Ovary (tissue), 9 donors: Measurements from ENCODE around the gene NEUROG1. TPM values are rescaled to one million over a fixed set of nuclear protein-coding genes. Genes with fewer than 3 reads are reported as not detected.

Source experiments
- DNase-seq, 5 donors: peaks; one replicate each; pipeline ENCODE4 v3.0.0-alpha.2; 2019 to 2020
- H3K27ac ChIP-seq, 2 donors: fragments of 200-600 bp; one replicate each; pipeline versions ENCODE4 v1.5.1 to v1.8.0; 2019 to 2022
- H3K27me3 ChIP-seq: fragments of 200-600 bp; one replicate; pipeline ENCODE4 v1.8.0; 2022
- H3K36me3 ChIP-seq: fragments of 200-600 bp; sonication (generic); one replicate; pipeline ENCODE4 v1.5.1; 2019
- H3K4me1 ChIP-seq: one replicate; pipeline ENCODE4 v1.8.1; 2013; ENCODE audit warnings: mild to moderate bottlenecking, moderate library complexity; ENCODE audit not compliant: insufficient read depth
- H3K4me3 ChIP-seq: fragments of 200-600 bp; sonication (generic); one replicate; pipeline ENCODE4 v1.5.1; 2017
- H3K9me3 ChIP-seq, 2 donors: fragments of 200-600 bp in 1 of 2; sonication (generic) in 1 of 2; one replicate each; pipeline versions ENCODE4 v1.5.1 to v1.8.1; 2013 to 2019; ENCODE audit warnings: mild to moderate bottlenecking in 1 of 2, moderate library complexity in 1 of 2
- EP300 ChIP-seq: sonication (generic); formaldehyde crosslinking; IDR thresholded peaks from one replicate; pipeline ENCODE4 v1.6.1; 2017; ENCODE audit warnings: antibody characterized with exemption
- POLR2A ChIP-seq: fragments of 450-650 bp; IDR thresholded peaks from one replicate; pipeline ENCODE4 v1.6.1; 2017; ENCODE audit warnings: antibody characterized with exemption, mild to moderate bottlenecking, moderate library complexity
- WGBS, 3 donors: extraction: QIAGEN DNeasy Blood & Tissue Kit in 1 of 3; methylation state at CpG; one replicate each; pipeline versions ENCODE4 v1.1.5 to v1.1.7; 2013 to 2017; 5-methylcytosine and 5-hydroxymethylcytosine counted together
- intact Hi-C, 4 donors: fragments of 100-400 bp; cut with DNase I; formaldehyde crosslinking; loops; one replicate each; pipeline versions ENCODE4 v1.11.0 to v1.15.1; 2022 to 2023
- polyA plus RNA-seq, 2 donors: library from polyadenylated mRNA; stranded (reverse); fragments of 200-250 nt in 1 of 2; fragments of 350-450 nt in 1 of 2; fragmentation: Illumina TruSeq in 1 of 2; extraction: RNeasy Lipid Tissue Mini Kit (QIAGEN cat#74804) in 1 of 2; gene quantifications; one replicate each; pipeline ENCODE4 v1.2.3, GENCODE V29; 2013 to 2014
- total RNA-seq, 7 donors: library from RNA; depleted of rRNA in 2 of 7; stranded (reverse); fragments of >200 nt in 2 of 7; fragmentation: NEBNext Ultra II Directional in 3 of 7; extraction: Animal tissue kit (Norgen Biotek cat#: 25700) in 3 of 7; gene quantifications; one replicate each; pipeline versions ENCODE4 v1.1.0 to v1.2.4, GENCODE V29; 2016 to 2023
- TF ChIP-seq, protein P1 (sequence below), 3 donors: fragments of 450-650 bp in 2 of 3; fragments of 200-600 bp in 1 of 3; IDR thresholded peaks; one replicate each; pipeline versions ENCODE4 v1.5.1 to v1.8.0; 2016 to 2022; ENCODE audit warnings: antibody characterized with exemption in 3 of 3, mild to moderate bottlenecking in 1 of 3
- donor health status: DM: no; HTN: no; CAD: no; lungs with moderate emphysema.
- donor health status: DM: no; HTN: no; CAD: no.
- donor health status: Bipolar disorder and iron deficiency.
- donor health status: DM: yes; HTN: yes; CAD: no.
- donor health status: DM: no; HTN: no; CAD: no.
- donor health status: DM: yes; HTN: yes; CAD: no.

NEUROG1 gene
- total and polyA plus RNA-seq, 9 donors: 0.06 TPM; not detected in 8

DNA sequence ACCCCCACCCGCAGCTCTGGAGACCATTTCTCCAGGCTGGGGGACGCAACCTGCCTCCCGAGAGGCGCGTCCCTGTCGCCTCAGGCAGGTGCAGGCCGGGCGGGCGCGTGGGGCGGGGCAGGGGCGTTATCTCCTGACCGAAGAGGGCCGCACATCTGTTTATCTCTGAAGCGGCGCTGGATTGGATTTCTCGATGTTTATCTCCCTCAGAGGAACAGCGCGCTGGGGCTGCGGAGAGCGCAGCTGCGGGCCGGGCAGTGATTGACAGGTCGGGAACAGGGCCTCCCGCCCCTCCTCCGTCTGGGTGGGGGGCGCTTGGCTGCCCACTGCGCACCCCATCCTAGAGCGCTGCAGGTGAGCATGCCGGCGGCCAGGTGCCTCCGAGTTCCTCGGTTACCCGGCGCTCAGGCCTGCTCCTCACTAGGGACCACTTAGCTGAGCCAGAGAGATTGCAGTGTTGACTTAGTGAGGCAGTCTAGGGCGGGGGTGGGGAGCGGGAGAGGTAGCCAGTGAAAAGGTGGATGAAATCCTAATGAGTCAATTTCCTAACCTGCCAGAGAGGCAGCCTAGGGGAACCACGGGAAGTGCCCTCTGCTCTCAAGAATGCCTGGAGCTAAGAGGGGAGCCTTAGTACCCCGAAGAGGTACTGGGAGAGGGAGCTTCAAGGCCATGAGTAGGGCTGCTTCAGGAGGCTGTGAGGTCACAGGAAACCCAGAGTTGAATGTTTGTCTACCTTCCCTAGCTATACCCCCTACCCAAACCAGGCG, 44.0 kb downstream of the NEUROG1 start:
- Histone ChIP-seq H3K4me1 (peaks cover 3% of the 10 kb centered on the region), H3K9me3 (no peaks in the 10 kb centered on the region), H3K27me3 (no peaks in the 10 kb centered on the region), H3K27ac (no peak overlapping the region), H3K4me3 (no peak overlapping the region), H3K36me3 (no peaks in the 10 kb centered on the region)
- intact Hi-C loops: no loop called here
- DNase-seq: no peak
- TF ChIP-seq POLR2A: no peak
- no peak for TF ChIP-seq EP300
- TF ChIP-seq, protein P1, sequence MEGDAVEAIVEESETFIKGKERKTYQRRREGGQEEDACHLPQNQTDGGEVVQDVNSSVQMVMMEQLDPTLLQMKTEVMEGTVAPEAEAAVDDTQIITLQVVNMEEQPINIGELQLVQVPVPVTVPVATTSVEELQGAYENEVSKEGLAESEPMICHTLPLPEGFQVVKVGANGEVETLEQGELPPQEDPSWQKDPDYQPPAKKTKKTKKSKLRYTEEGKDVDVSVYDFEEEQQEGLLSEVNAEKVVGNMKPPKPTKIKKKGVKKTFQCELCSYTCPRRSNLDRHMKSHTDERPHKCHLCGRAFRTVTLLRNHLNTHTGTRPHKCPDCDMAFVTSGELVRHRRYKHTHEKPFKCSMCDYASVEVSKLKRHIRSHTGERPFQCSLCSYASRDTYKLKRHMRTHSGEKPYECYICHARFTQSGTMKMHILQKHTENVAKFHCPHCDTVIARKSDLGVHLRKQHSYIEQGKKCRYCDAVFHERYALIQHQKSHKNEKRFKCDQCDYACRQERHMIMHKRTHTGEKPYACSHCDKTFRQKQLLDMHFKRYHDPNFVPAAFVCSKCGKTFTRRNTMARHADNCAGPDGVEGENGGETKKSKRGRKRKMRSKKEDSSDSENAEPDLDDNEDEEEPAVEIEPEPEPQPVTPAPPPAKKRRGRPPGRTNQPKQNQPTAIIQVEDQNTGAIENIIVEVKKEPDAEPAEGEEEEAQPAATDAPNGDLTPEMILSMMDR (IDR thresholded peaks at IDR 0.05): no peak
- WGBS, 3 donors: 16 to 22% (median 19%) methylated on average over 28 to 40 of the region's 40 CpGs

DNA sequence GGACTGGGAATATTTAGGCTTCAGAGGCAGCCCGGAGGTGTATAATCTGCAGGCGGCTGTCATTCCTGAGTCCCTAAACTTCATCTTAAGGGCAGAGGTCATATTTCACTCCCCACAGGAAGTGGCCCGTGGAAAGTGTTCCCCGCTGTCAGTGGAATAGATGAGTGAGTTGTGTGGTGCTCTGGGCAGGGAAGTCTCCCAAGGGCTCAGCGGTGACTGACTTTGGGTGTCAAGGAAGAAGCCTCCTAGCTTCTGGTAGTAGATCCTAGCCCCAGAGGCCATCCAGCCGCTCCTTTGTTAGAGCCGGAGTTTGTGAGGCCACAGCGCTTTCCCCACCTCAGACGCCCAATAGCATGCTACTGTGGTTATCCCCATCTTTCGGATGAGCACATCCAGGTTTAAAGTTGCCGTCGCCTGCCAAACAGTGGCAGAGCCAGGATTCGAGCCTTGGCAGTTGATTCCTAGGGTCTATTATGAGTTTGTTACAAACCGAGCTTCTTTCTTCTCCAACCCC, 44.7 kb downstream of the NEUROG1 start:
- no peaks in the 10 kb centered on the region for H3K36me3 ChIP-seq
- no peak overlapping the region for H3K27ac ChIP-seq
- intact Hi-C loops: no loop called here
- H3K4me3 ChIP-seq: no peak overlapping the region
- TF ChIP-seq POLR2A: no peak
- TF ChIP-seq, protein P1 (IDR thresholded peaks at IDR 0.05): no peak
- no peak for TF ChIP-seq EP300
- H3K27me3 ChIP-seq: no peaks in the 10 kb centered on the region
- peaks cover 3% of the 10 kb centered on the region for H3K4me1 ChIP-seq
- H3K9me3 ChIP-seq: no peaks in the 10 kb centered on the region
- DNase-seq: no peak
- 31 to 49% (median 44%) methylated on average over 14 of the region's 14 CpGs for WGBS, 3 donors

DNA sequence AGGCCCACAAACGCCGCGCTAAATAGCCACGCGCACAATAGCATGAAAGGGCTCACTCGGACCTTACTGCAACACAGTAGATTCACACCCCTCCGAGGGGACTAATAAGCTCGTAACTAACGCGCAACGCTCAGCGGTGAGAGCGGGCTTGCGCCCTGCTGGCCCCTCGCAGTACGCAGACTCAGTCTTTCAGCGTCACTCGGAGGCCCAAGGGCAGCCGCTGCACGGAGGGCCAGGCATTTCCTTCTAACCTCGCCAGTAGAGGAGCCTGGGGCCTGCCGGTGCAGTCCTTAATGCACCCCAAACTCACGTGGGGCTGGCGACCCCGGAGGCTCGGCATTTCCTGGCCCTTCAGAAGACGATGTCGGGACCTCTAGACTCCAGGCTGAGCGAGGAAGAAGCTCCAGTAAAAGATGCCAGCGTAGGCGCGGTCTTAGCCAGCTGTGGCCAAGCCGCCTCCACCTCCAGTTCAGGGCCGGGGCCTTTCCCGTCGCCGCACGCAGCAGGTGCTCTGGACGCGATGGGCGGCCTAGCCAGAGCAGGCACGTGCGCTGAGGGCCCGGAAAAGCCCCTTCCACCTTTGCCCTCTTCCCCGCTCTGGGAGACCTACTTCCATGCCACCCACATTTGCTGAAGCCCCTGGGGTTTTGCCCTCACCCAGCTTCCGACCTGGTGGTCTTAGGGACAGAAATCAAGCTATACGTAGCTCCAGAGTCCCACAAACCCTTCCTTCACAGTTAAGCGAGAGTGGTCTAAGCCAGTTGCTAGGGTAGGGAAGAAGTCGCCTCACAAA, 45.3 kb downstream of the NEUROG1 start:
- Histone ChIP-seq H3K27ac (no peak overlapping the region), H3K4me1 (peaks cover 3% of the 10 kb centered on the region), H3K27me3 (no peaks in the 10 kb centered on the region), H3K9me3 (no peaks in the 10 kb centered on the region), H3K4me3 (no peak overlapping the region), H3K36me3 (no peaks in the 10 kb centered on the region)
- no peak for DNase-seq
- intact Hi-C loops: no loop called here
- 8 to 12% (median 9%) methylated on average over 47 to 49 of the region's 49 CpGs for WGBS, 3 donors
- no peak for TF ChIP-seq POLR2A
- no peak for TF ChIP-seq EP300
- TF ChIP-seq, protein P1 (IDR thresholded peaks at IDR 0.05): no peak

DNA sequence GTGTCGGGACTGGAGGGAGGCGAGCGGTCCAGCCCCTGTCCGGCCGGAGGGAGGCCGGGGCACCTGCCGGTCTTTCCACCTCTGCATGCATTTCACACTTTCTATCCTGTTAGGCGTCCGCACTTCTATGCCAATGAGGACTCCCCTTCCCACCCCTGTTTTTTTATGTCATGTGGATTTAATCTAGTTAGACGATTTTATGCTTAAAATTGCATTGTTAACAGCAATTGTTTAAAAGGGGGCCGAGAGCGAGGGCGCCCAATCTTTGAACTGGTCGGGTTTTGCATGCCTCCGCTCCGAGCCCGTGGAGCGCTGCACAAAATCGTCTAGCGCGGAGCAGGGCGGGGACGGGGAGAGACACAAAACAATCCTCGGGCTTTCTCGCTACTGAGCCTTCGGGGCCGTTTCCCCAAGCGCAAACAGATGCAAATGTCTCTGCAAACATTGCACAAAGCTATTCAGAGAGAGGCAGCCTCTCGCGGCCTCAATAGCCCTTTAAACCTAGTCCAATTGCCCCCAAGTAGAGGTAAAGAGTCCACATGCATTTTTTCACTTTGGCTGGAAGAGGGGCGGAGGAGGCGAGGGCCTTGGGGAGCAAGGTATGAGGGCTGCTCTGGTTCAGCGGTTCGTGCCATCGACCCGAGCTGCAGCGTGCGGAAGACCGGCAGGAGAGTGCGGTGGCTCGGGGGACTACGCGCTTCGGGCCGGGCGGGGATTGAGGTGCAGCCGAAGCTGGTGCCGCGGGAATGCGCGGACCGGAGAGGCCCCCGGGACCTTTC, 46.1 kb downstream of the NEUROG1 start:
- H3K36me3 ChIP-seq: no peaks in the 10 kb centered on the region
- 1 to 2% (median 1%) methylated on average over 53 of the region's 53 CpGs for WGBS, 3 donors
- intact Hi-C loops: no loop called here
- H3K4me1 ChIP-seq: peaks cover 3% of the 10 kb centered on the region
- no peak overlapping the region for H3K27ac ChIP-seq
- H3K27me3 ChIP-seq: no peaks in the 10 kb centered on the region
- H3K4me3 ChIP-seq: no peak overlapping the region
- DNase-seq: no peak
- TF ChIP-seq, protein P1 (IDR thresholded peaks at IDR 0.05): no peak
- TF ChIP-seq POLR2A: no peak
- TF ChIP-seq EP300: no peak
- H3K9me3 ChIP-seq: no peaks in the 10 kb centered on the region
